GM21825 (cell line): ENCODE measurements around the gene PLEKHH3.
"Not testable (repeated sequence)": the region's sequence is repeated elsewhere in the genome, so short reads cannot be mapped to it uniquely, and the experiment has no call there.

ENCODE experiments used
- ATAC-seq: cut with Tn5 transposase; IDR thresholded peaks from one replicate; pipeline ENCODE4 v1.9.1; 2021; ENCODE audit warnings: mild to moderate bottlenecking, moderate library complexity; ENCODE audit not compliant: unreplicated experiment

The PLEKHH3 gene

DNA sequence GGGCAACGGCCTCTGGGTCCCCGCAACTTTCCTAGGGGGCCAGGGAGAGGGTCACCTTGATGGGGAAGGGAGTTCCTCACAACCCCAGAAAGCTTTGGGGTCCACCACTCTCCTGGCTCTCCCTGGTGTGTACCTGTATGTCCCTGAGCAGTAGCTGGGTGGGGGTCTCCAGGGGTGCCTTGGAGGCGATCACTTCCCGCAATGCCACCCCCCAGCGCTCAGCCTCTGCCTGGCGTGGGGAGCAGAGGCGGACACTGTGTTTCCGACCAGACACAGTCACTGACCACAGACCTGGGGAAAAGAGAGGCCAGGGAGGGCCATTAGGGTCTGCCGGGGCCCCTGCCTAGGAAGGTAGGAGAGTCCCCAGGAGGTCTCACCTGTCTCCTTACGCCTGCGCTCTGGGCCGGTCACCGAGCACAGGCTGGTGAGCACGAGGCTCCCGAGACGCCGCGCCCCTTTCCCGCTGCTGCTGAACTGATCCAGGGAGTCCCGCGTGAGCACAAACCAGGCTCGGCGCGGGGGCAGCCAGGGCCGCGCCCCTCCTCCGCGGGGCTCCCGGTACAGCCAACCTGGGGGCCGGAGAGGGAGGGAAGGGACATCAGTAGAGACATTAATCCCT lies 3.4 kb downstream of the PLEKHH3 start:
- no peak for ATAC-seq

DNA sequence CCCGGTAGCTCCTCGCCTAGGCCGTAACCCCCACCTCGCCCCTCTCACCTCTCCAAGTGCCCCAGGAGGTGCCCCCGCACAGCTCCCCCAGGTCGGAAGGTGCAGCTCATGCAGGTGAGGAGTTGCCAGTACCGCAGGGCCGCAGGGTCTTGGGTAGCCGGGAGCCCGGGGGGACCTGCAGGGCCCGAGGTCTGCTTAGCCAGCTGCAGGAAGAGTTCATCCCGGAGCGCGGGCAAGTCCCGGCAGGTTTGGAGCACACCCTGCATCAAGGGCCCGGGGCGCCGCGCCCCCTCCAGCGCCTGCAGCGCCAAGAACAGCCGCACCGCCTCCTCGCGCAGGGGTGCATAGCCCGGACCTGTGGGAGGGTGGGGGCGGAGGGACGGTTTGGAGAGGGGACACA lies 4.8 kb downstream of the PLEKHH3 start:
- no peak for ATAC-seq

GRCh38 chr17:42670789-42671657 lies 5.8 kb downstream of the PLEKHH3 start:
- no peak for ATAC-seq

DNA sequence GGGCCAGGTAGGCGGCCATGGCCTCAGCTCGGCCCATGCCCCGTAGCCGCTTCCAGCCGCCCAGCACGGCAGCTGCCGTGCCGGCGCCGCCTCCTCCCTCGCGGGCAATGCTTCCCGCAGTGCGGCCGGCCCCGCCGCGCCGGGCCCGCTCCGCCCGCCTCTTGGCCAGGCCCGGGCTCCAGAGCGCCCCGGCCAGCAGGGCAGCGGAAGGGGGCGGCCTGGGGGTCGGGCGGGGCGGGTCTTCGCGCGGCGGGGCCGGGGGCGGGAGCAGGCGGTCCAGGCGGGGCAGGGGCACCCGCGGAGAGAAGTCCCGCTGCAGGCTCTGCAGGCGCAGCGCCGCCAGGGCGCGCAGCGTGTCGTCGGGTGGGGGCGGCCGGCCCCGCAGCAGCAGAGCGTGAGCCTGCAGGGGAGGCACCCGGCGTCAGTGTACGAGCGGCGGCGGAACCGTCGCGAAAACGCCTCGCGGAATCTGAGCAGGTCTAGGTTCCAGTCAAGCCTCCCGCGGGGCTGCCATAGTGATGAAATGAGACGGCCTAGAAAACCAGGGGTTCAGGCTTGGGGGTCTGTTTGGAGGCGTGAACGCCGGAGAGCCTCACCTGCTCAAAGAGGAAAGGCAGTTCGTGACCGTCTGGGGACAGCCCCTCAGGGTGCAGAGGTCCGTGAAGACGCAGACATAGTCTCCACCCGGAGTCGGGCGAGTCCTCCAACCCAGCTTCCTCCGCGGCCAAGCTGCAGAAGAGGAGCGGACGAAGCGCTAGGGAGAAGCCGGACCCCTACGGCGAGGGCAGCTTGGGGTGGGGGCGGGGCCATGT lies 6.6 kb downstream of the PLEKHH3 start:
- no peak for ATAC-seq

DNA sequence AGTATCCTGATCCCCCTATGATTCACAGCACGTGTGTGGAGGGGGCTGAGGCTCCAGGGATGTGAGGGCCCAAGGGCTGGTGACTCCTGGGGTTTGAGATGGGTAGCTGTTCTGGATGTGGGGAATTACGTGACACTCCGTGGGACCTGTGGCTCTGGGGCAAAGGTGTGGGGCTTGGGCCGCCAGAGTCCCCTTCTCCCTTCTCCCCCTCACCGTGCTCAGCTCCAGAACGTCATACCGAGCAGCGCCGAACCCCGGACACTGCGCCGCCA lies 7.2 kb downstream of the PLEKHH3 start:
- ATAC-seq, result no peak

GRCh38 chr17:42667088-42667951 lies 9.5 kb downstream of the PLEKHH3 start:
- no peak for ATAC-seq

GRCh38 chr17:42666126-42666525 lies 10.7 kb downstream of the PLEKHH3 start:
- not testable (repeated sequence) for ATAC-seq

GRCh38 chr17:42665581-42666001 lies 11.2 kb downstream of the PLEKHH3 start:
- ATAC-seq, result no peak

GRCh38 chr17:42660692-42661345 lies 16.0 kb downstream of the PLEKHH3 start:
- ATAC-seq, result no peak

- not testable (repeated sequence) for ATAC-seq
Measured at GRCh38 chr17:42659932-42660274, 16.9 kb downstream of the PLEKHH3 start.

DNA sequence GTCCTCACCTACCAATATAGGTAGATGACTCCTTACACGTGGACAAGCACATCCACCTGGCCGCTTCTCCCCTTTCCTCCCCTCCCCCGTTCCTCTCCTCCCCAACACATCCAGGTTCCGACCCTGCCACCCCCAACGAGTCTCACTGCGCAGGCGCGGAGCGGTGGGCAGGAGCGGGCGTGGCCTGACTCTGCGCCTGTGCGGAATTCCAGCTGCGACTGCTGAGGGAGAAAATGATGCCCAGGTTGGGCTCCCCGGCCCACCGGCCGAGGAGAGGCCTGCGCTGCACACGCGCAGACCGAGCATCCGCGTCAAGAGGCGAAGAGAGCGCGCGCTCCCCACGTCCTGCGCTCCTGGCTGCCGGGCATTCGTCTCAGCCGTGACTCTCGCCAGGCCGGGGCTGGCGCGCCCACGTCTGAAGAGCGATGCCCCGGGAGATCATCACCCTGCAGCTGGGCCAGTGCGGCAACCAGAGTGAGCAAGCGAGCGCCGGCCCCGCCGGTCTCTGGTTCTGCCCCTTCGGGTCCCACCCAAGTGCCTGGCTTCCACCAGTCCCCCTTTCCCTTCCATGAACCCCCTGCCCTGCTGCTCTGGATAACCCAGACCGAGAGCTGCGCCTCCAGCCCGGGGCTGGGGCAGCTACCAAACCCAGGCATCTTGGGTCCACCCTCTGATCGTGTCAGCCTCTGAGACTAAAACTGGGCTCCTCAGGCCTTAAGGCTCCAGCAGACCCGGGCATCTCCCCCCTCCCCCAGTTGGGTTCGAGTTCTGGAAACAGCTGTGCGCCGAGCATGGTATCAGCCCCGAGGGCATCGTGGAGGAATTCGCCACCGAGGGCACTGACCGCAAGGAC lies 17.5 kb downstream of the PLEKHH3 start, which contains the start of gene TUBG2:
Gene TUBG2, plus strand, starts transcription at position 206 of the 853 bp plus-strand sequence. Its CDS starts 220 bp downstream, at position 426.
- ATAC-seq, result no peak

DNA sequence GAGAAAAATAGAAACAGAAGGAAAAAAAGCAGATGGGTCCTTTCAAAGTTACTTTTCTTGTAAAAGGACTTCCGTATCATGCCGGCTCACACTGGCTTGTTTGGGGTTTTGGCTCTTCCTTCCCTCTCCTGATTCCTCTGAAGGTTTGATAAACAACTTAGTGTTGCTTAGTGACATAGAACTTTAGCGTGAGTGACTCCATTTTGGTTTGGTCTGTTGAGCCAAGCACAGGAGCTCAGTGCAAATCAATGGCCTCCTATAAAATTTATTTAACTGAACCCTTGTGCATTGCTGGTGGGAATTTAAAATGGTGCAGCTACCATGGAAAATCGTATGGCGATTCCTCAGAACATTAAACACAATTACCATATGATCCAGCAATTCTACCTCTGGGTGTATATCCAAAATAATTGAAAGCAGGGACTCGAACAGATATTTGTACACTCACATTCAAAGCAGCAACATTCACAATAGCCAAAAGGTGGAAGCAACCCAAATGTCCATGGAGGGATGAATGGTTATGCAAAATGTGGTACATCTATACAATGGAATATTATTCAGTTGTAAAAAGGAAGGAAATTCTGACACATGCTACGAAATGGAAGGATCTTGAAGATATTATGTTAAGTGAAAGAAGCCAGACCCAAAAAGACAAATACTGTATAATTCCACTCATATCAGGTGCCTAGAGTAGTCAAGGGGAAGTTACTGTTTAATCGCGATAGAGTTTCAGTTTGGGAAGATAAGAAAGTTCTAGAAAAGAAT lies 18.8 kb downstream of the PLEKHH3 start:
- no peak for ATAC-seq

- no peak for ATAC-seq
Measured at GRCh38 chr17:42655528-42655927, 21.3 kb downstream of the PLEKHH3 start.

- no peak for ATAC-seq
Measured at GRCh38 chr17:42653179-42654124, 23.3 kb downstream of the PLEKHH3 start.

DNA sequence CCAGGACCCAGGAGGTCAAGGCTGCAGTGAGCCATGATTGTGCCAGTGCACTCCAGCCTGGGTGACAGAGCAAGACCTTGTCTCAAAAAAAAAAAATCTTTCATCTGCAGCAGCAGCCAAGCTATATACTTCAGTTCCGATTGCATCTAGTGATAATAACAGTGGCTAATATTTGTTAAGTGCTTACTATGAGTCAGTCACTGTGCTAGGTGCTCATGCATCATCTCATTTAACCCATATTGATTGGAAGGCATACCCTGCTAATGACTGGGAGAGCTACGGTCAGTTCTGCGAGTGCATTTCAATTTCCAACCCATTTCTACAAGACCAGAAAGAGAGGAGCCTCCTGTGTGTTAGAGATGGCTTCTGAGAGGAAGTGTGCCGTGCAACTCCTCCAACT lies 25.4 kb downstream of the PLEKHH3 start:
- no peak for ATAC-seq

DNA sequence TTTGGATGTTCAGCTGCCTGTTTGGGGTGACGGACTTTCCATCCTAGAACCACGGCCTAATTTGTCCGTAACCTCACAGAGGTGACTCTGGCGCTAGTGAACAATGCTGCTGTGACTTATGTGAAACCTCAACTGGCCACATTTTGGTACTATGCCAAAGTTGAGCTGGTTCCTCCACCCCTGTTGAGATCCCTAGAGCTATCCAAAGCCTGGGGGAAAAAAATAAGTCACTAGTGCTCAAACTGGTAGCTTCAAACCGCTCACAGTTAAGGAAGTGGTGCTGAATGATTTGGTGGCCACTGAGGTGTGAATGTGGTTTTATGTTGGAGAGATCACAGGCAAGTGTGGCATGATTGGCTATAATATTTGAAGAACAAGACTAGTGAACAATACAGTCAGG lies 29.0 kb downstream of the PLEKHH3 start:
- no peak for ATAC-seq

- no peak for ATAC-seq
Measured at GRCh38 chr17:42642336-42642735, 34.5 kb downstream of the PLEKHH3 start.

DNA sequence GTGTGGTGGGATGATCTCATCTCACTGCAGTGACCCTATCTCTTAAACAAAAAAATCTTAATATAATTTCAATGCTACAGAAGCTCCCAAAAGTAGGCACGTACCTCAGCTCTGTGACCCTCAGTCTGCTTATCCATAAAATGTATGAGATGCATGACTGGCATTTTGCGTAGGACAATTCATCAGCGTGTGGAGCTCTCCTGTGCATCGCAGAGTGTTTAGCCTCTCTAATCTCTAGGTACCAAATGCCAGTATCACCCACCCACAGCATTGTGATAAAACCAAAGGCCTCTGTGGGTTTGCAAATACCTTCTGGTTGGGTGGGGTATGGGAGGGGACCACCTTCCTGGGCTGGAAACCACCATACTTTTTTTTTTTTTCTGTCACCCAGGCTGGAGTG lies 36.7 kb downstream of the PLEKHH3 start:
- no peak for ATAC-seq
